Measurements from ENCODE around the gene UBA6.
"Not testable (repeated sequence)": the region's sequence is repeated elsewhere in the genome, so short reads cannot be mapped to it uniquely, and the experiment has no call there.

The UBA6 gene

DNA sequence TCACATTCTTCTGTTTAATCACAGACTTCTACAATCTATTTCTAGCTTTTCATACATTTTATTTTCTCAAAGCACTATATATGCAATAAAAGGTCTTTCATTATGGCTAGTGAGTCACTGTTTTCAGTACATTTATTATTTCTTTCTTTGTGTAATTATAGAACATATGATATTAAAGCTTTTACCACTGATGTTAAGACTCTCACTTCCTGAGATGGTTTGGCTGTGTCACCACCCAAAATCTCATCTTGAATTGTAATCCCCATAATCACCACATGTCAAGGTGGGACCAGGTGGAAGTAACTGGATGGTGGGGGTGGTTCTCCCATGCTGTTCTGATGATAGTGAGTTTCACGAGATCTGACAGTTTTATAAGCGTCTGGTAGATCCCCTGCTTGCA lies 41.9 kb downstream of the UBA6 start:
- DNase-seq: no peak

DNA sequence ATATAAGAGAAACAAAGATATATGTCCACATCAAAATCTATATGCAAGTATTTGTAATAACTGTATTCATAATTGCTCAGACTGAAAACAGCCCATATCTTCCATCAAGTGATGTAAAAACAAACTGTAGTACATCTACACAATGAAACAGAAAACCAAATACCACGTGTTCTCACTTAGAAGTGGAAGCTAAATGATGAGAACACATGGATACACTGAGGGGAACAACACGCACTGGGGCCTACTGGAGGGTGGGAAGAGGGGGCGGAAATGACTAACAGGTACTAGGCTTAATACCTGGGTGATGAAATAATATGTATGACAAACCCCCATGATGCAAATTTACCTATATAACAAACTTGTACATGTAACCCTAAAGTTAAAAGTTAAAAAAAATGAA lies 42.7 kb downstream of the UBA6 start:
- no peak for DNase-seq

DNA sequence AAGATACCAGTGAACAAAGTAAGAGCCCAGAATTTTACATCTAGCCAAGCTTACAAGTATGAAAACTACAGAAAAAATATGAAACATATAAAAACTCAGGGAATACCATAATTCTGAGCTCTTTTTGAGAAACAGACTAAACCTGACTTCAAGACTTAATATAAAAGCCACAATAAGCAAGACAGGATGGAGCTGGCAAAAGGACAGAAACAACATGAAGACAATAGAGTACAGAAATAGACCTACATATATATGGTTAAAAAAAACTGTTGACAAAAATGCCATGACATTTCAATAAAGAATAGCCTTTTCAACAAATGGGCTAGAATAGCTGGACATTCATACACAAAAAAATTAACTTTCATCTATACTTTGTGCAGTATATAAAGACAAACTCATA lies 49.4 kb downstream of the UBA6 start:
- no peak for DNase-seq

DNA sequence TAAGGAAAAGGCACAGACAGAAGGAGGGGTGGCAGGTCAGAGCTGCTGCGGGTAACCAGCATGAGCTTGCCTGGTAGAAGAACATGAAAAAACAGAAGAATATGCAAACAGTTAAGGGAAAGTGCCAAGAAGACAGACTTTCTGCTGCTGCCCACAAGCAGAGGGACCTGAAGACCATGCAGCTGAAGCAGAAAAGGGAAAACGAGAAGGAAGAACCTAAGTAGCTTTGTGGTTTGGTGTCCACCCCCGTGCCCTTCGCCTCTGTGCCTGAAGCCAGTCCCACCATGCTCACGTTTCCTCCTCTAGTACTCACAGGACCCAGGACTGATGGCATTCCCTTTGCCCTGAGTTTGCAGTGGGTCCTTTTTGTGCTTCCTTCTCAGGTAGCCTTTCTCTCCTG lies 62.8 kb downstream of the UBA6 start:
- DNase-seq: no peak

DNA sequence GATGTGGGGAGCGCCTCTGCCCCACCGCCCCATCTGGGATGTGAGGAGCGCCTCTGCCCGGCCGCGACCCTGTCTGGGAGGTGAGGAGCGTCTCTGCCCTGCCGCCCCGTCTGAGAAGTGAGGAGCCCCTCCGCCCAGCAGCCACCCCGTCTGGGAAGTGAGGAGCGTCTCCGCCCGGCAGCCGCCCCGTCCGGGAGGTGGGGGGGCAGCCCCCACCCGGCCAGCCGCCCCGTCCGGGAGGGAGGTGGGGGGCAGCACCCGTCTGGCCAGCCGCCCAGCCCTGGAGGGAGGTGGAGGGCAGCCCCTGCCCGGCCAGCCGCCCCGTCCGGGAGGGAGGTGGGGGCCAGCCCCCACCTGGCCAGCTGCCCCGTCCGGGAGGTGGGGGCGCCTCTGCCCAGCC lies 64.0 kb downstream of the UBA6 start:
- not testable (repeated sequence) for DNase-seq

DNA sequence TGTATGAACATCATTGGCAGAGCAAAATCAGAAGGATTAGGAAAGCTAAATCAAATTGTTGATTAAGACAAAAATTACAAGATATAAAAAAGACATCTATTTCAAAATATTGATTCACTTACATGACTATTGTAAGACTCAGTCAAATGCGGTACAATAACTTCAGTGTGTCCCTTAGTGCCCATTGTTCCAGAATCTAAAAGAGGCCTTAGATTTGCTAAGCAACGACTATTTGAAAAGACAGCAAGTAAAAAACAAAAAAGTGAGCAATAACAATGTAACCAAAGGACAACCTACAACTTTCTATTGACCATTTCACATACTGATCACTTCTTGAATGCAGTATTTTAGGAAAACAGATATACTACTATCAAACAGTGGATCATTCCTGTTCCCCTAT lies 65.6 kb downstream of the UBA6 start:
- no peak for DNase-seq

DNA sequence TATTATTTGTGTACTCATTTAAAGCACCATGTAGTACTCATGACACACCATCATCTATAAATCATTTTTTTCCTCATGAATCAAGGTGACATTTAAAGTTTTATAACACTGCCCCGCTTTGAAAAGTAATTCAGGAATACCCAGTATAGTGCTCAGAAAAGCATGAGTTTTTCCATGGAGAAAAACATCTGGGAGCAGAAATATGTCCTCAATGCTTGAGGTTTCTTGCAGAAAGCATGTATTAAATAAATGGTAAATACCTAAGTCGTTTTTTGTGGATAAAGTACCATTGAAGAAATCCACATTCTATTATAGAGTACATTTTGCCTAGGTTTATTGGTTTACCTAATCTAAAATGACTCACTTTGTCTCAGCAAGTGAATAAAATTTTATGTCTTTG lies 66.2 kb downstream of the UBA6 start:
- no peak for DNase-seq

DNA sequence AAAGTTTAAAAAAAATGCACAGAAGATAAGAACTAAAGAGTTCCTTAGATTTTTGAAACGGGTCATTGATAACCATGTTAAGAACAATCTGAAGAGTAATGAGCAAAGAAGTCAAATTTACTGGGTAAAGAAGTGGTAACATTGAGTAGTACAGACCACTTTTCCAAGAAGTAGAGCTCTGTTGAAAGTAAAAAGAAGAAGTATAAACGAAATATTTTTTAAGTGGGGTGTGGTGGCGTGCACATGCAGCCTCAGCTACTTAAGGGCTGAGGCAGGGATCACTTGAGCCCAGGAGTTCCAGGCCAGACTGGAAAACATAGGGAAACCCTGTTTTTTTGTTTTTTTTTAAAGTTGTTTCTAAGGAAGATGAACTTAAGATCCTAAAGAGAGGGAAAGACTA lies 68.5 kb downstream of the UBA6 start:
- no peak for DNase-seq

DNA sequence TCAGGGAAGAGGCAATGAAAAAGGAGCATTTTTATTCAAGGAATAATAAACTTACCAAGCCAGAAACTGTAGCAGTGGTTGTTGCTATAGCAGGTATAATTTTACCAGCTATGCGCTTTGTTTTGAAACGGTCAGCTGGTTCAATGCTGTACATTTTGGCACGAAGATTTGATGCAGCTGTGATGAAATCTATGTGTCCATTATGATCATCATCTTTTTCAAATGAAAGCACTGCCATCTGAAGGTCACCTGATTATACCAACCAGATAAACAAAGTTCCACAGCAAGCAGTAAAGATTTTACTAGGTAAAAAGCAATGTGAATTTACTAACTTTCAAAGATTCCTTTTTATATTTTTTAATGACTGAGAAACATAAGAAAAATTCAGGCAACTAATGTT lies 76.0 kb downstream of the UBA6 start:
- DNase-seq: peak; percentile 2

DNA sequence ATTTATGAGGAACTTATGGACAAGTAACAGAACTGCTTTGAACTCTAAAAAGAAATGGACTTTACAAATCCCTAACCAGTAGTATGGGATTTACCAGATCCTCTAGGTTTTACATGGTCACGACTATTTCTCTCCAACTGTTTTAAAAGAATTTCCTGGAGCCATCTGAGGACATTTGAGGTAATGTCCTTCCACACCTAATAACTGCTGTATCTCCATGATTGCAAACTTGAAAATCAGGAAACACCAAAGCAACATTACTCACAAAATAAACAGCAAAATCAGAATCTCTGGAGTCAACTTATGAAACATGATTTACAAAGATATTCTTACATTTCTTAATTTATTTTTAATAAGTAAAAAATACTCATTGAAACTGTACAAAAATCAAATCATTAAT lies 84.5 kb downstream of the UBA6 start:
- DNase-seq: no peak

DNA sequence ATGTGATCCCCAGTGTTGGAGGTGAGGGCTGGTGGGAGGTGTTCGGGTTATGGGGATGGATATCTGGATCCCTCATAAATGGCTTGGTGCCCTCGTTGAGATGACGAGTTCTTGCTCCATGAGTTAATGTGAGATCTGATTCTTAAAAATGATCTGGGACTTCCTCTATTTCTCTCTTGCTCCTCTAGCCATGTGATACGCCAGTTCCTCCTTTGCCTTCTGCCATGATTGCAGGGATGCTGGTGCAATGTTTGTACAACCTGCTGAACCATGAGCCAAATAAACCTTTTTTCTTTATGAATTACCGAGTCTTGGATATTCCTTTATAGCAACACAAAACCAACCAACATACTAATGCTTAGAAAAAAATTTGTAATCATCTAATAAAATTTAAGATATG lies 85.8 kb downstream of the UBA6 start:
- DNase-seq: no peak

DNA sequence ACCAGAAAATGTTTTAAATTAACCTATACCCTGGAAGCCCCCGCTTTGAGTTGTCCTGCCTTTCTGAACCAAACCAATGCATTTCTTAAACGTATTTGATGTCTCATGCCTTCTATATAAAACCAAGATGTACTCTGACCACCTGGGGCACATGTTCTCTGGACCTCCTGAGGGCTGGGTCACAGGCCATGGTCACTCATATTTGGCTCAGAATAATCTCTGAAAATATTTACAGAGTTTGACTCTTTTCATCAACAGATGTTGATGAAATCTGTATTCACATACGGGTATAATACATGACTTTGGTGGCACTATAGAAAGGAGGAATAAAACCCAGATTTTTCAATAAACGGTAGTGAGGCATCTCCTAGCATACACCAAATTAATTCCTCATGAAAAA lies 86.8 kb downstream of the UBA6 start:
- DNase-seq: no peak

DNA sequence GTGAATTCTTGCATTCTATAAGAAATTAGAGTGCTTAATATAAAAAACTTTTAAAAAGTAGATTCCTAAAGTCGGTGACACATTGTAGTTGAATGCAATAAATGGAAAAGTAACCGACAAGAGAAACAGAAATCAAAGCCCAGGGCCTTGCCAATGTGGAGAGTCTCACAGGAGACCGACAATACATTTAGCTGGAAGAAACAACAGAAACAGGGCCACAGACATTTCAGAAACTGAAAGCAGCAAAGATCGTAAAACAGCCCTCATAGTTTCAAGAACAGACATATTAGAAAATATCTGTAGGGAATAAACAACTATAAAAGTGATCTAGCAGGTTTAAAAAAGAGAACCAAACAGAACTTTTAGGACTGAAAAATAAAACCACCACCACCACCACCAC lies 92.9 kb downstream of the UBA6 start:
- DNase-seq: peak; percentile 23

DNA sequence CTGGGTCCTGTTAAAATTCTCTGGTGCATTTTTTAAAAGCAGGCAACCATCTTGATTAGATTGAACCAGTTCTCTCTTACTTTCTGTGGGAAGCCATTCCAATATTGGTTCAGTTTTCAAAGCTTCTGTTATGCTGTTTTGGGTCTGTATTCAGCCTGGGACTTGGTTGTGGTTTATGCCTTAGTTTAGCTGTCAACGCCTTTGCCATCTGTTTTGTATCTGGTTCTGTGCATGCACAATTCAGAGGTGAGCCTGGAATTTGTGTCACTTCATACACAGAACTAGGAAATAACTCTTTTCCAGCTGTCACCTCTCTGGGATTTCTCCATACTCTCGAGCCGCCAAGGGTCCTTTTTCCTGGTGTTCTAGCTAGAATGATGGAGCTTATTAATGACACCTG lies 96.2 kb downstream of the UBA6 start:
- DNase-seq: no peak

DNA sequence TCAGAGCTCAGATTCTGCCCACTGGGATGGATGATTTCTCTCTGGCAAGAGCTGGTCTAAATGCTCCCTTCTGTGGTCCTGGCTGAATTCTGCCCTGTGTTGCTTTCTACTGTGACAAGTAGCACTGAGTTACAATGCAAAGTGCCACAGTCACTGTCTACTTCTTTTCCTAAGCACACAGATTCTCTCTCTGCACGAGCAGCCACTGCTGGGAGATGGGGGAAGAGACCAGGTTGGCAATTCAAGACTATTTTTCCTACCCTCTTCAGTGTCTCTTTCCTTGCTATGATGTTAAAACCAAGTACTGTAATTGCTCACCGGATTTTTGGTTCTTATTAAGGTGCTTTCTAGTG lies 97.0 kb downstream of the UBA6 start:
- DNase-seq: no peak

DNA sequence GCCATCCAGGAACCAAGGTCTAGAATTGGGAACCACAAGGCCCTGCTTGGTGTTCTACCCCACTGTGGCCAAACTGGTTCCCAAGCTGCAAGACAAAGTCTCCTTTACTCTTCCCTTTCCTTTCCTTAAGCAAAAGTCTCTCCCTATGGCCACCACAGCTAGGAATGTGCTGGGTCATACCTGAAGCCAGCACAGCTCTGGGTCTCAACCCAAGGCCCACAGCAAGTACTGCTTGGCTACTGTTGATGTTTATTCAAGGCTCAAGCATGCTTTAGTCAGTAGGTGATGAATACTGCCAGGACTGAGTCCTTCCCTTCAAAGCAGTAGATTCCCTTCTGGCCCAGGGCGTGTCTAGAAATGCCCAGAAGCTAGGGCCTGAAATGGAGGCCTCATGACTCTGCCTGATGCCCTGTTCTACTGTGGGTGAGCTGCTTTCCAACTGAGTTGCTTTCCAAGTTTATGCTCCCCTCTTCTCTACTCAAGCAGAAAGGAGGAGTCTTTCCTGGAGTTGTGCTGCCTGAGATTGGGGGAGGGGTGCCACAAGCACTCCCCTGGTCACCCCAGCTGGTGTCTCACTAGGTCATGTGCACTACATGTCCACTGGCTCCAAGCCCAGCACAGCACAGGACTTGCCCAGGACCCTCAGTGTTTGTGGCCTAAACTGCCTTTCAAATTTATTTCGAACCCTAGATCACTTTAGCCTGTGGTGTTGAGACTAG lies 97.5 kb downstream of the UBA6 start:
- no peak for DNase-seq

DNA sequence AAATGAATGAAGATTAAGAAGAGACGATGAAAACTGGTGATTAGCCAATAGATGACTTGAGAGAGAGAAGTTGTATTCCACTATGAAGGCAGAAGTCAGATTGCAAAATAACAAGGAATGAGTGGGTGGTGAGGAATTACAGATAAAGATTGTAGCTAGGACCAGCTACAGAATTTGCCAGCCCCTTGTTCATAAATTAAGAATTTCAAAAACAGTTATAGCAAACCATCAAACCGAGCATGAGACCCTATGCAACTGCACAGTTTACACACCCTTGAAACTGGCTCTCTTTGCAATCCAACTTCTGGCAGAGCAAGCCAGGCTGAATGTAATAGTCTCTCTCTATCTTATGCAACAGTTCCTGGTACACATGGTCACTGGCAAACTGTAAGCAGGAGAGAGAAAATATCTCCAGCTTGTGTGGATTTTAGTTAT lies 107.2 kb downstream of the UBA6 start:
- no peak for DNase-seq

DNA sequence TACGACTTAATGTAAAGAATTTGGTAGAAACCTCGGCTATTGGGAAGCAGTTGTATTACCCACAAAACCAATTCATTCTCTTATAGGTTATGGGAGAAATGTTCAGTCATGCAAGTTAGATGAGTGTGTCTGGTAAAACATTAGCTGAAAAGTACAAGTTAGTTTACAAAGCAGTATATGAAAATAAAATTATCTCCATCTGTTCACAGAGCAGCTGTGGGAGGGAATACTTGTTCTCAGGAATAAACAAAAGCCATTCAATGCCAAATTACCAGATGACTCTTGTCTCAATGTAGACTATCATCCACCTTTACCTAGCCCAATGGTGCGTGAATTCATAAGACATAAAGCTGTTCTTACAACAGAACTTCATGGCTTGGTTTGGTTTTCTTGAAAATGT lies 113.8 kb downstream of the UBA6 start:
- DNase-seq: no peak

DNA sequence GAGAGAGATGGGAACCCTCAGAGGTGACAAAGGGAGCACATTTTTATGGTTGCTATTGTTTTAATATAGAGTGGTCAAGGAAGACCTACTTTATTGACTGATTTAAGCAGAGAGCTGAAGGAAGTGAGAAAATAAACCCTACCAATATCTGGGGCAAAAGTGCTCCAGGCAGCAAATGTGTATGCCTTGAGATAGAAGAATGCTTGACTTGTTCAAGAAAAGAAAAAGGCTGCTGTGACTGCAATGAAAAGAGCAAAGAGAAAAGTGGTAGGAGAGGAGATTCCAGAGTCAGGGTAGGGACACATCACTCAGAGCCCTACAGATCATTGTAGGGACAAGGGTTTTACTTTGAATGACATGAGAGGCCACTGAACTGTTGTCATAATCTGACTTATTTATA lies 116.5 kb downstream of the UBA6 start:
- no peak for DNase-seq

DNA sequence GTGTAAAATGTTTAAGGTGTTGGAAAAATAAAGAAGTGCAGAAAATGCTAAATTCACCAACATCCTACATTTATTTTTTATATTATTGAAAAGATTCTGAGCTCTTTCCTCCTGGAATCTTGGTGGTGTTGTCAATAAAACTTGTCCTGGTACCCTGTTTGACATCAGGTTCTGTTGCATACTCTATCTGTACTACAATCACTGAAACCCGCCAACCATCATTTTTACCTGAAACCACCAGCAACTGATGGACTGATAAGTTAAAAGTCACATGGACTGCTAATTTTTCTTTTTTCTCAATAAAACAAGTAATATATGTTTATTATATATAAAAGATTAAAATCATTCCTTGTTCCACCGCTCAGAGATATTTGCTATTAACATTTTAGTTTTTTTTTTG lies 119.0 kb downstream of the UBA6 start:
- no peak for DNase-seq

DNA sequence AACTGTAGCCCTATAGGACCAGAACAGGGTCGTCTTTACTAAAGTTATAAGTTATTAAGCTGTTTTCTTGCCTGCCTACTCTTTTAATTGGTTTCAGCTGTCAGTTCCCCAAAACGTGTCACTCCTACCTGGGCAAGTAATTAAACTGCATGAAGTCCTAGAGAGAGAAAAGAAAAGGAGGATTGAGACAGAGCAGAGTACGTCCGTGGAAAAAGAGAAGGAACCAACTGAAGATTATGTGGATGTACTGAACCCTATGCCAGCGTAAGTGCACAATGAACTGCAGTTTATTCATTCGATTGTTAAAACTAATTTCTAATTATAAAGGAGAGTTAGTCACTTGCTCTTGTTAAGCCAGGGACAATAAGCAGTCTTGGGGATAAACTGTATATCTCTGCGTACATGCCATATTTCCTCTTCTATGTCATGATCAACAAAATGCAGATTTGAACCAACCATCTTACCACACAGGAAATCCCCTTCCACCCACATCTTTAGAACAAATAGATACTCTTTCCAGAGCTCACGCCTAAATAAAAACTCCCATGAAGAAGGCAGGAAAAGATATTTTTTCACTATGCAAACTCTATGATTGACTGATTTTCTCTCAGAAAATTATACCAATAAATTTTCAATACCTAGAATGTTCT lies 119.6 kb downstream of the UBA6 start:
- DNase-seq: no peak

DNA sequence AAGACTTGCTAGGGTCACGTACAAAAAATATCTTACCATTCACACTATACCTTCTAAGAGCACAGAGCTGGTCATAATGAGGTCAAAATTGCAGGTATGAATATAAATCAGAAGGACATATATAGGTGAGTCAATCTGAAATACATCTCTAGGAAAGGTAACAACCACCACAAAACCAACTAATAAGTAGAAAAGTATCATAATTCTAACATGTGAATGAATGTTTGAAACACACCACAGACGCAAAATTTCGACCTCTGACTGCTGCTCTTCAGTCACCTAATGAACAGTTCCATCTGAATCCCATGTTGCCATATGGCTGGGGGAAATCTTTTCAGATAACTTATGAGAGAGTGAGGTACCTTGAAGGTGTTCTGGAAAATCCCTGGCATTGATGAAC lies 120.4 kb downstream of the UBA6 start:
- DNase-seq: no peak

DNA sequence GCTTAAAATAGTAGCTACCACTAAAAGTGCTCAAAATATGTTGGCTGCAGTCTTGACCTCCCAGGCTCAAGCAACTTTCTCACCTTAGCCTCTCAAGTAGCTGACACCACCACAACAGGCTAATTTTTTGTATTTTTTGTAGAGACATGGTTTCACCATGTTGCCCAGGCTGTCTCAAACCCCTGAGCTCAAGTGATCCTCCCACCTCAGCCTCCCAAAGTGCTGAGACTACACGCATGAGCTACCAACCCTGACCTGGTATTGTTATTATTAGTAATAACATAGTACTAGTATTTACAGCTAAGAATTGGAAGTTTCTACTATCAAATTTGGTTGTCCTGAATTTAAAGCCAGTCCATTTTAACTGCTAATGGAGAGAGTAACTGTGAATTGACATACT lies 124.4 kb downstream of the UBA6 start:
- peak; percentile 14 for DNase-seq

DNA sequence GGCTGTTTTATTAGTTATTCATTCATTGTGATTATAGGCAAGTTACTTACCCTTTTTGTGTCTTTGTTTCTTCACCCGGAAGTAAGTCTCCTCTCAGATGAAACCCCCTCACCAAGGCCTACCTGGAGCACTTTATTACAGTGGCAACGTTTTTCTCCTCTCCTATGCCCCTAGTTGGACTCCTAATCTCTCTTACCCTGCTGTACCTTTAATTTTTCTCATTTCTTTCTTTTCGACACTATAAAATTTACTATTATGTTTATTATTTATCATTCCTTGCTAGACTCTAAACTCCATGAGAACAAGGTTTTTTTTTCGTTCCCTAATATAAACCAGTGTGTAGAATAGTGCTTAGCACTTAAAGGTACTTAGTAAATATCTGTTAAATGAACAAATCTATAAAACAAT lies 124.9 kb downstream of the UBA6 start:
- DNase-seq: no peak
